ENCODE results near the gene LZTFL1. TPM values are rescaled to one million over a fixed set of nuclear protein-coding genes. Genes with fewer than 3 reads are reported as not detected.

Gene LZTFL1
- total and polyA plus RNA-seq, 2 experiments from 2014 or later, result 6.3 to 13.9 TPM

GRCh38 chr3:45878124-45878523 lies 36.2 kb upstream of the LZTFL1 start (continued):
- TF ChIP-seq ZNF114 (CRISPR knock-in tag; IDR thresholded peaks at IDR 0.05), result no peak
- TF ChIP-seq EZH2phosphoT487 (IDR thresholded peaks at IDR 0.05; ENCODE audit: unreplicated experiment), result no peak
- no peak for TF ChIP-seq CREB1 (CRISPR knock-in tag; IDR thresholded peaks at IDR 0.05; ENCODE audit: low read depth)
- no peak for TF ChIP-seq POLR2AphosphoS5 (IDR thresholded peaks at IDR 0.05; ENCODE audit: low read depth)
- no peak for TF ChIP-seq REST (IDR thresholded peaks at IDR 0.05; ENCODE audit: unreplicated experiment)
- TF ChIP-seq STAT1 (IDR thresholded peaks at IDR 0.05; ENCODE audit: unreplicated experiment), result no peak

GRCh38 chr3:45874677-45875346 lies 32.9 kb upstream of the LZTFL1 start:
- Histone ChIP-seq H3K27me3 (ENCODE audit: insufficient read depth) (no peaks in the 10 kb centered on the region), H2AFZ (no peak overlapping the region), H3K4me2 (no peak overlapping the region), H3F3A (replicated peaks; ENCODE audit: low read depth) (no peaks in the 10 kb centered on the region), H3K36me3 (ENCODE audit: insufficient read depth) (no peaks in the 10 kb centered on the region), H3K9me2 (ENCODE audit: insufficient read depth) (0 out of 2 replicates have a peak, but pooled peaks cover 3% of the 10 kb centered on the region), H3K27ac (ENCODE audit: low read depth) (no peak overlapping the region), H3K4me3 (no peak overlapping the region), H4K20me1 (replicated peaks; ENCODE audit: insufficient read depth) (no peaks in the 10 kb centered on the region), H3K79me2 (replicated peaks; ENCODE audit: insufficient read depth) (no peaks in the 10 kb centered on the region), H3K4me1 (ENCODE audit: insufficient read depth) (peaks cover 8% of the 10 kb centered on the region)
- H3K27me3 Mint-ChIP-seq (ENCODE audit: insufficient read depth, low read depth, poor library complexity), result peaks cover 4% of the 10 kb centered on the region
- H3K4me1 Mint-ChIP-seq, result peaks cover 14% of the 10 kb centered on the region
- ATAC-seq (no peak), DNase-seq (ENCODE audit: low spot score) (no peak)
- TF ChIP-seq CREB1 (CRISPR knock-in tag; IDR thresholded peaks at IDR 0.05; ENCODE audit: low read depth) (no peak), ZNF331 (CRISPR knock-in tag; IDR thresholded peaks at IDR 0.05; ENCODE audit: low read depth) (no peak), NANOG (IDR thresholded peaks at IDR 0.05; ENCODE audit: borderline replicate concordance) (no peak), JUNB (IDR thresholded peaks at IDR 0.05; ENCODE audit: unreplicated experiment) (no peak), STAT1 (IDR thresholded peaks at IDR 0.05; ENCODE audit: unreplicated experiment) (no peak), POLR2AphosphoS5 (IDR thresholded peaks at IDR 0.05; ENCODE audit: low read depth) (no peak), EZH2phosphoT487 (IDR thresholded peaks at IDR 0.05; ENCODE audit: unreplicated experiment) (no peak), EZH2 (IDR thresholded peaks at IDR 0.05; ENCODE audit: low read depth, unreplicated experiment) (no peak), REST (IDR thresholded peaks at IDR 0.05; ENCODE audit: unreplicated experiment) (no peak)
- H3K4me3 Mint-ChIP-seq, result no peak overlapping the region
- H3K36me3 Mint-ChIP-seq (ENCODE audit: low read depth), result no peaks in the 10 kb centered on the region
- no peak overlapping the region for H3K27ac Mint-ChIP-seq
- no peaks in the 10 kb centered on the region for H3K9me3 Mint-ChIP-seq

All from GM23338 (cell line).